GM19025 (cell line): ENCODE data around the gene PFAS.

Experiments
- ATAC-seq: cut with Tn5 transposase; IDR thresholded peaks from one replicate; pipeline ENCODE4 v1.9.1; 2021; ENCODE audit warnings: mild to moderate bottlenecking, low read depth, moderate library complexity; ENCODE audit not compliant: unreplicated experiment

PFAS gene

DNA sequence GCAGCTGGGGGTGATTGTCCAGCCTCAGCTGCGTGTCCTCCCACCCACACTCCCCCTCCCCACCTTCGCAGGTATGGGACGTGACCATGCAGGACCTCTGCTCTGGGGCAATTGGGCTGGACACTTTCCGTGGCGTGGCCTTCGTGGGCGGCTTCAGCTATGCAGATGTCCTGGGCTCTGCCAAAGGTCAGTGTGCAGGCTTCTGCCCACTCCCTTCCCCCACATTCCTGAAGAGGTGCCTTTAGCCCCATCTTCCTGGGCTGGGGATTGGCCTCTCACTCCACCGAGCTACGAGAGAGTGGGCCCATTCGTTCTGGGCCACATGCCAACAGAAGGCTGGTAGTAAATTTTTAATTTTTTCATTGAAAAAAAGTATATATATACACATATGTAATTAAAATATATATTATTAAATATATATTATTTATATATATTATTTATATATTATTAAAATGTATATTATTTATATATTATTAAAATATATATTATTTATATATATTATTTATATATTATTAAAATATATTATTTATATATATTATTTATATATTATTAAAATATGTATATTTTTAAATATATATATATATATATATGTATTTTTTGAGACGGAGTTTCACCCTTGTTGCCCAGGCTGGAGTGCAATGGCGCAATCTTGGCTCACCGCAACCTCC, 18.5 kb downstream of the PFAS start:
- no peak for ATAC-seq

DNA sequence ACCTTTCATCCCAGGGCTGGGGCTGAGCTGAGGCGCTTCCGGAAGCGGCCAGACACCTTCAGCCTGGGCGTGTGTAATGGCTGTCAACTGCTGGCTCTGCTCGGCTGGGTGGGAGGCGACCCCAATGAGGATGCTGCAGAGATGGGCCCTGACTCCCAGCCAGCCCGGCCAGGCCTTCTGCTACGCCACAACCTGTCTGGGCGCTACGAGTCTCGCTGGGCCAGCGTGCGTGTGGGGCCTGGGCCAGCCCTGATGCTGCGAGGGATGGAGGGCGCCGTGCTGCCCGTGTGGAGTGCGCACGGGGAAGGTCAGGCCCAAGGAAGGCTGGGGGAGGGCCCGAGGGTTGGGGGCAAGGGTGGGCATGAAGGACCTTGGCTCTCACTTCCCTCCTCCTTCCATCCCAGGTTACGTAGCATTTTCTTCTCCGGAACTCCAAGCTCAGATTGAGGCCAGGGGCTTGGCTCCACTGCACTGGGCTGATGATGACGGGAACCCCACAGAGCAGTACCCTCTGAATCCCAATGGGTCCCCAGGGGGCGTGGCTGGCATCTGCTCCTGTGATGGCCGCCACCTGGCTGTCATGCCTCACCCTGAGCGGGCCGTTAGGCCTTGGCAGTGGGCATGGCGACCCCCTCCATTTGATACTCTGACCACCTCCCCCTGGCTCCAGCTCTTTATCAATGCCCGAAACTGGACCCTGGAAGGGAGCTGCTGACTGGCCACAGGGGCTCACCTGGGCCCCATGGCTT, 19.6 kb downstream of the PFAS start:
- ATAC-seq: no peak

- no peak for ATAC-seq
These were observed 23.3 kb downstream of the PFAS start for GRCh38 chr17:8272421-8272820.

GRCh38 chr17:8273884-8274444, 24.9 kb downstream of the PFAS start:
- no peak for ATAC-seq

DNA sequence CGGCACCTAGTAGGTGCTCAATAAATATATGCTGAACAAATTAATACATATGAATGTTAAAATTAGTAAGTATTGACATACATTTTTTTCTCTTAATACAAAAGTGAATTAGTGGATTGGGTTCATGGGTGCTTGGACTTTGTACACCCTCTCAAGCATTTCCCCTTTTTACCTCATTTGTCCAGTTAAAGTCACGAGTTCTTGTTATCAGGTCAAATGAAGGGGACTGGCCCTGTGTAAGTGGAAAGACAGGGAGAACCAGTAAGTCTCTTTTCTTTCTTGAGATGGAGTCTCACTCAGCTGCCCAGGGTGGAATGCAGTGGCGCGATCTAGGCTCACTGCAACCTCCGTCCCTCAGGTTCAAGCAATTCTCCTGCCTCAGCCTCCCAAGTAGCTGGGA, 25.7 kb downstream of the PFAS start:
- ATAC-seq: no peak

GRCh38 chr17:8275421-8276290, 26.6 kb downstream of the PFAS start:
- no peak for ATAC-seq

GRCh38 chr17:8277317-8277716, 28.2 kb downstream of the PFAS start:
- ATAC-seq: no peak

- ATAC-seq: no peak
These were observed 33.3 kb downstream of the PFAS start for GRCh38 chr17:8282345-8282744.

- ATAC-seq: no peak
These were observed 34.3 kb downstream of the PFAS start for GRCh38 chr17:8283356-8283755.

DNA sequence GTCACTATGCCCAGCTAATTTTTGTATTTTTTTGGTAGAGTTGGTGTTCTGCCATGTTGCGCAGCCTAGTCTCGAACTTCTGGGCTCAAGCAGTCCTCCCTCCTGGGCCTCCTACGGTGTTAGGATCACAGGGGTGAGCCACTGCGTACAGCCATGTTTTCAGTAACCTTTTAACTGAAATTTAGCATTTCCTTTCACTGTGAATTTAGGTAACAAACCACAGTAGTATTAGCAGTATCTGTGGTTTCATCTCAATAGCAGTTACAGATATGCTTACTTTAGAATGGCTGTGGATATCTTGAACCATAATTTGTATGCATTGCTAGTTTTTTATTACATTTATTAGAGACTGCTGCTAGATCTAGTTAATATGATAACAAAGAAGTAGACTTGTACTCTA, 35.0 kb downstream of the PFAS start:
- ATAC-seq: no peak

DNA sequence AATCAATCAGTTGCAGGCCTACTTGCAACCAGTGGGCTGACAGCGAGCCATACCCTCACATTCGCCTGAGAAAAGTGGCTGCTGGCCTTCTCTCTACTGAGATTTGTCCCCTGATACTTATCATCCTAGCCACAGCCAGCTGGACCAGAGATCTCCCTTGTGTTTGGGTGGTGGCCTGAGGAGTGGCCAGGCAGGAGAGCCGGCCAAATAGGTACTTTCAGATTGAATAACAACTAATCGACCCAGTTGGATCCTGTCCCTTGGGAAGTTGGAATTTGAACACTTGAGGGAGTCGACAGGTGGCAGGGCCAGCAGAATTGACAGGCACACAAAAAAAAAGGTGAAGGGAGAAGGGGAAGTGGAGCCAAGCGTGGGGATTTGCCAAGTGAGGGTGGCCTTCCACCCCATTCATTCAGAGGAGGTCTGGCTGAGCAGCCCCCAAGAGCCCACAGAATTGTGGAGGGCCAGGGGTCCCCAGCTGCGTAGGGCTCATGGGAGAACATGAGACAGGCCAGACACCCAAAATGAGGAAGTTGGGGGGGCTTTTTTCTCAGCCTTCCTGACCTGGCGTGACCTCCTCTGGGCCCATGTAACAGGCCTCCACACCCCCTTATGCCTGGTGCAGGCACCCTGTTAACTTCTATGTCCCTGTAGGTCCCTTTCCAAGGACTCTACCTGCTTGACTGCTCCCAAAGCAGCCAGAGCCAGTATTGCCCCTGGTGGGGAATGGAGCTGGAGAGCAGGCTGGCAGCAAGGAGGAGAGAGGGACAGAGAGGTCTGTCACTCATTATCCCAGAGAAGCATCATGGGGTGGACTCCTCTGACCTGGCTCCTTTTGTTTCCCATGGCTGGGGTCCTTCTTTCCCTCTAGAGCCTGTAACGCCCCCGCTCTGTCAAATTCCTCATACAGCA, 36.4 kb downstream of the PFAS start:
- ATAC-seq: no peak

DNA sequence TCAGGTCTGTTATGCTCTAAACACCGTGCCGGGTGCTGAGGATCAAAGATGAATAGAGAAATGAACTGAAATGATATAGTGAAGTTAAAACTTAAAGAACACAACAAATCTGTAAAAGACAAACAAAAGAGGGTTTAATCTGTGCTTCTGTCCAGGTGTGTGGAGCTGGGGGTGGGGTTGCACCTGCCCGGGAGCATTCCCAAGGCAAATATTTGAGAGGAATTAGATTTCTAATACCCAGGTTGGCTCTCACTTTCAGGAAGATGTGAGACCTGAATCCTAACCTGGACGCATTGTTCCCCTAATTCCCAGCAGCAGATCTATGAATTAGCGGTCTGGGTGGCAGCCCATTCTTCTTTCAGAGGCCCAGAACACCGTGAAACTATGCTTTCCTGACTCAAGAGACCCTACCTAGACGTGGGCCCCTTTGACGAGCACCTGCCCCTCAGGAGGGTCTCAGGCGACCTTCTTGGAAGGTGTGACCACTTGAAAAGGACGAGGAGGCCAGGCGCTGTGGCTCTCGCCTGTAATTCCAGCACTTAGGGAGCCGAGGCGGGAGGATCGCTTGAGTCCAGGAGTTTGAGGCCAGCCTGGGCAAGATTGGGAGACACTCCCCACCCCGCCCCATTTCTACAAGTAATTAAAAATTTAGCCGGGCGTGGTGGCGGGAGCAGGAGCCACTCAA, 38.7 kb downstream of the PFAS start:
- ATAC-seq: no peak

DNA sequence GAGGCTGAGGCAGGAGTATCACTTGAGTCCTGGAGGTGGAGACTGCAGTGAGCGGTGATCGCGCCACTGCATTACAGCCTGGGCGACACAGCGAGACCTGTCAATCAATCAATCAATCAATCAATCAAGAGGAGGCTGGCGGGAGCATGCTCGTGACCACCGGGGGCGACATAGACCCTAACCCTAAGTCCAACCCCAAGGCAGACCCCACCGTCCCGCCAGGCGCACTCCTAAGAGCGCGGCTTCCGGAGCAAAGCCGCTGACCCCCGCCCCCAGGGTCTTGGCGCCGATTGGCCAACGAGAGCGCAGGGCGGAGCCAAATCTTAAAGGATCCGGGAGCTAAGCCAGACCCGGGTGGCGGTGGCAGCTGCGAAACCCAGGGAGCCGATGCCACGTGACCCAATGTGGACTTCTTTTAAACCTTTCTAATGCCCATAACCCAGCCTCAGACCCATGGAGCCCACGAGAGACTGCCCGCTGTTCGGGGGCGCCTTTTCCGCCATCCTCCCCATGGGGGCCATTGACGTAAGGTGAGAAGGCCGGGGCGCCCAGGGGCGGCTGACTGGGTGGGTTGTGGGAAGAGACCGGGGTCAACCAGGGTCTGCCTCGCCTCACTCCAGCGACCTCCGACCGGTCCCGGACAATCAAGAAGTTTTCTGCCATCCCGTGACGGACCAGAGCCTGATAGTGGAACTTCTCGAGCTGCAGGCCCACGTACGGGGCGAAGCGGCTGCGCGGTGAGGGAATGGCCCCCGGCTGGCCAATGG, 39.4 kb downstream of the PFAS start, which contains the start of gene RANGRF:
Gene RANGRF (plus strand): TSS at position 335 of the 767 bp plus-strand sequence. CDS start 119 bp downstream, at position 454.
- peak; percentile 80 for ATAC-seq

GRCh38 chr17:8289103-8289397, 40.0 kb downstream of the PFAS start:
- ATAC-seq: no peak

DNA sequence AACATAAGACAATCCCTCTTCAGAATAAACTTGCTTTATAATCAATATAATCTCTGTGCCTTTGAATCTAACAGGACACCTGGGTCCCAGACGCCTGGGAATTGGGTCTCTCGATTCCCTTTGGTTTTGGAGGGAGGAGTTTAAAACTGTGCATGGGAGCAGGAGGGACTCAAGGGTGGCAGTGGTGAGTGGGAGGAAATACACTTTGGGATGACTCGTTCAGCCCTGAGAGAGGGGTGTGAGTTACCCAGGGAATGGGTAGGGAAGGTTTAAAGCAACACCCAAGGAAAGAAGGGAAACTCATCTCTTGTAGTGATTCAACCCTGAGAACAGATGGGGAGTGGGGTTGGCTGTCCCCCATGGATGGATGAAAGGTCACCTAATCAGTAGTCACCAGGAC, 41.0 kb downstream of the PFAS start:
- ATAC-seq: no peak

DNA sequence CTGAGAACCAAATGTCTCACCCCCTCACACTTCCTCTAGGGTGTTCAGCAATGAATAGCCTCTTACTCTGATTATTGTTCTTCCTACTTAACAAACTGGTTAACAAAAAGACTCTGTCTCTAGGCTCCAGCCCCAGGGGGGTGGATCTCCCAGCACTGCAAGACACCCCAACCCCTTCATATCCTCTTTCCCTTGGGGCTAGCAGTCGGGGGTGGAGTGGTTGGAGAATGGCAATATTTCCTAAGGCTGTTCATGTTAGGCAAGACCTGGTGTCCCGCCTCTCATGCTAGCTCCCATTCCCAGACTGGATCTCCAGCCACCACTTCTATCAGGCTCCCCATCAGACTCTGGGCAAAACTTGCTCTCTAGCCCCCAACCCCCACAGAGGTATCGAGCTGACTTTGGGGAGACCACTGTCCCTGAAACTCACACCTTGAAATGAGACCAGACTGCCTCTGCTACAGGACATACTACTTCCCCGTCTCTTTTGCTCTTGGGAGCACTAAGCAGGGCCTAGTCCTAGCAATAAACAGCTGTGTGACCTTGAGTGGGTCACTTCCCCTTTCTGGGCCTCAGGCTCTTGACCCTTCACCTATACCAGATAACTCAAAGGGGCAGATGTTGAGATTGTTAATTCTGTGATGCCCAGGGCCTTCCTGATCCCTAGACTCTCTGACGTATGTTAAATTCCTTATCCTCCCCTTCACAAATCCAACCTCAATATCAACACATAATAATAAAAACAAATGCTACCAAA, 43.7 kb downstream of the PFAS start:
- ATAC-seq: no peak

DNA sequence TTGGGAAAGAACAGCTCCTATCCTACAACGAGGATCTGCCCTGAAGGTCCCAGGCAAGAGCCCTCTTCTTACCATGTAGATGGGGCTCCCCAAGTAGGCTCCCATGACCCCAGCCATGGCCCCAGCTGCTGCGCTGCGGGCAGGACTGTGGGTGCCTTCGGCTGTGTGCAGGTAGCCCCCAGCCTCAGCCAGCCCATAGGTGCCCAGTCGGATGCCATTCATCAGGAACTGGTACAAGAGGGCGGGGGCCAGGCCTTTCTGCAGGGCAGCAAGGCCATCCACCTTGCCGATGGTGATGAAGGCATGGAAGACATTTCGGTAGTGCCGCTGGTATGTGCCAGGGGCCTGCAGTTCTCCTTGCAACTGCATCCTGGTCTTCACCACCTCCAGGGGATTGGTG, 45.3 kb downstream of the PFAS start:
- no peak for ATAC-seq

DNA sequence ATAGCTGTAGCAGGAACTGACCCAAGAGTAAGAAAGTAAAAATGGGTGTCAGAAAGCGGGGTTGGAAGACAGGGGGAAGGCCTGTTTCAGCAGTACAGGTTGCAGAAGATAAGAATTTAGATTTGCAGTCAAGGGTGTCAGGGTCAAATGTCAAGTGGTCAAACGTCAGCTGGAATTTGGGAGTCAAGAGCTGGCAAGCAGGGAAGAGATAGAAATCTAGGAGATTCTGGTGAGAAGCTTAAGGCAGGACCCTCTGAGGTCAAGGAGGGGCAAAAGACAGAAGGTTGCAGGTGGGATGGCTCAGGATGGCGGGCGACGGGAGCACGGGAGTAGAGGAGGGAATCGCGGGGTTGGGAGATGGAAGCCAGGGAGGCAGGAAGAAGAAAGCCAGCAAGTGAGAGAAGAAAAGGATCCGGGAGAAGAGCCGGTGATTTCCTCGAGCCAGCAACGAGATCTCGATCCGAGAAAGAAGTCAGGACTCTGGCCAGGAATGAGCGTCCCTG, 45.8 kb downstream of the PFAS start:
- no peak for ATAC-seq
